T follicular helper cell (primary cell): ENCODE results near the gene CCL18.
"Not testable (repeated sequence)": the region's sequence is repeated elsewhere in the genome, so short reads cannot be mapped to it uniquely, and the experiment has no call there.

ENCODE experiments used
- DNase-seq: peaks from one replicate; pipeline ENCODE4 v3.0.0-alpha.2; 2020; ENCODE audit warnings: low read depth
- total RNA-seq, 2 experiments: gene quantifications; one replicate each; lab custom pipeline; 2026; lab: John Stamatoyannopoulos, UW

Gene CCL18
- 0 to 0.06 reads per million in 2 experiments for total RNA-seq

- DNase-seq: no peak
These were observed at the start of gene CCL18 for GRCh38 chr17:36063786-36064541. TSS of gene CCL18 (plus strand) at chr17:36064272. CDS start at chr17:36064343, 71 bp downstream.

- DNase-seq: no peak
These were observed 49.1 kb upstream of the CCL18 start for GRCh38 chr17:36014946-36015345.

GRCh38 chr17:36015895-36016294, 48.2 kb upstream of the CCL18 start:
- not testable (repeated sequence) for DNase-seq

- no peak for DNase-seq
These were observed 47.5 kb upstream of the CCL18 start for GRCh38 chr17:36016555-36016954.

GRCh38 chr17:36017799-36018198, 46.3 kb upstream of the CCL18 start, which contains the start of gene CCL23:
TSS of gene CCL23 (minus strand) at chr17:36017972. CDS start at chr17:36017897, 75 bp downstream.
- DNase-seq: no peak

- DNase-seq: no peak
These were observed 44.6 kb upstream of the CCL18 start for GRCh38 chr17:36019423-36019822.

GRCh38 chr17:36024106-36024869, 39.8 kb upstream of the CCL18 start:
- no peak for DNase-seq

- DNase-seq: no peak
These were observed 36.3 kb upstream of the CCL18 start for GRCh38 chr17:36027761-36028160.

- DNase-seq: no peak
These were observed 33.1 kb upstream of the CCL18 start for GRCh38 chr17:36030956-36031355.

GRCh38 chr17:36034127-36034526, 29.9 kb upstream of the CCL18 start:
- DNase-seq: no peak

GRCh38 chr17:36036235-36036634, 27.8 kb upstream of the CCL18 start:
- no peak for DNase-seq

GRCh38 chr17:36048066-36048465, 16.0 kb upstream of the CCL18 start:
- DNase-seq: no peak

- DNase-seq: no peak
These were observed 14.4 kb upstream of the CCL18 start for GRCh38 chr17:36049643-36050042.

- no peak for DNase-seq
These were observed 8.9 kb upstream of the CCL18 start for GRCh38 chr17:36055171-36055570.

- DNase-seq: no peak
These were observed 8.1 kb upstream of the CCL18 start for GRCh38 chr17:36055921-36056520.

GRCh38 chr17:36057911-36058310, 6.2 kb upstream of the CCL18 start:
- DNase-seq: no peak

- DNase-seq: no peak
These were observed 4.7 kb upstream of the CCL18 start for GRCh38 chr17:36059406-36059805.

- no peak for DNase-seq
These were observed 3.3 kb upstream of the CCL18 start for GRCh38 chr17:36060816-36061215.

GRCh38 chr17:36066365-36066985, 2.4 kb downstream of the CCL18 start:
- DNase-seq: no peak

GRCh38 chr17:36068524-36068923, 4.5 kb downstream of the CCL18 start:
- no peak for DNase-seq

GRCh38 chr17:36069136-36069535, 5.1 kb downstream of the CCL18 start:
- DNase-seq: no peak

GRCh38 chr17:36070427-36070826, 6.4 kb downstream of the CCL18 start:
- no peak for DNase-seq
